ENCODE measurements around the gene PEG3.

Gene PEG3

GRCh38 chr19:56806639-56807038 is 33.9 kb downstream of the PEG3 start:
- DNase-seq = no peak
